ENCODE measurements around the gene SEMA6A. TPM values are rescaled to one million over a fixed set of nuclear protein-coding genes. Genes with fewer than 3 reads are reported as not detected.

Gene SEMA6A
- total RNA-seq, 4 donors from 2014 or later, result 22.4 to 118 (median 48.7) TPM

- H3K9me3 ChIP-seq, result no peaks in the 10 kb centered on the region
- DNase-seq, result no peak
- H3K36me3 ChIP-seq, result no peaks in the 10 kb centered on the region
- H3K4me1 ChIP-seq, result peaks cover 0 to 4% of the 10 kb centered on the region in 2 donors
- no peak overlapping the region for H3K4me3 ChIP-seq
- no peak overlapping the region for H3K27ac ChIP-seq
- intact Hi-C loops (cut with DNase I; ENCODE audit: low total_unique reads), result no loop called here
- no peaks in the 10 kb centered on the region for H3K27me3 ChIP-seq
- TF ChIP-seq POLR2A (IDR thresholded peaks at IDR 0.05), result no peak
- no peak for TF ChIP-seq CTCF (IDR thresholded peaks at IDR 0.05)
These were observed 68.1 kb downstream of the SEMA6A start for GRCh38 chr5:116506488-116506887.

GRCh38 chr5:116504593-116505166 is 69.9 kb downstream of the SEMA6A start:
- H3K27ac ChIP-seq, result no peak overlapping the region

GRCh38 chr5:116502616-116503015 is 72.0 kb downstream of the SEMA6A start:
- Histone ChIP-seq H3K4me1 (peaks cover 0 to 4% of the 10 kb centered on the region in 2 donors), H3K9me3 (no peaks in the 10 kb centered on the region), H3K27me3 (no peaks in the 10 kb centered on the region), H3K27ac (no peak overlapping the region), H3K4me3 (no peak overlapping the region), H3K36me3 (no peaks in the 10 kb centered on the region)
- DNase-seq, result peak; percentile 18 to 52
- intact Hi-C loops (cut with DNase I; ENCODE audit: low total_unique reads), result no loop called here
- TF ChIP-seq CTCF (IDR thresholded peaks at IDR 0.05) (no peak), POLR2A (IDR thresholded peaks at IDR 0.05) (no peak)

More at GRCh38 chr5:116504593-116505166, 69.9 kb downstream of the SEMA6A start:
- Histone ChIP-seq H3K36me3 (no peaks in the 10 kb centered on the region), H3K4me3 (no peak overlapping the region), H3K9me3 (no peaks in the 10 kb centered on the region), H3K27me3 (no peaks in the 10 kb centered on the region), H3K4me1 (peaks cover 0 to 4% of the 10 kb centered on the region in 2 donors)
- TF ChIP-seq POLR2A (IDR thresholded peaks at IDR 0.05) (no peak), CTCF (IDR thresholded peaks at IDR 0.05) (no peak)
- intact Hi-C loops (cut with DNase I; ENCODE audit: low total_unique reads), result no loop called here
- no peak for DNase-seq

- Histone ChIP-seq H3K9me3 (no peaks in the 10 kb centered on the region), H3K4me1 (peaks cover 0 to 4% of the 10 kb centered on the region in 2 donors), H3K27ac (no peak overlapping the region), H3K36me3 (no peaks in the 10 kb centered on the region), H3K4me3 (no peak overlapping the region), H3K27me3 (no peaks in the 10 kb centered on the region)
- intact Hi-C loops (cut with DNase I; ENCODE audit: low total_unique reads), result no loop called here
- no peak for TF ChIP-seq CTCF (IDR thresholded peaks at IDR 0.05)
- no peak for TF ChIP-seq POLR2A (IDR thresholded peaks at IDR 0.05)
- no peak for DNase-seq
These were observed 72.5 kb downstream of the SEMA6A start for GRCh38 chr5:116502138-116502537.

GRCh38 chr5:116498503-116499048 is 76.0 kb downstream of the SEMA6A start:
- H3K36me3 ChIP-seq, result no peaks in the 10 kb centered on the region
- no peak for DNase-seq
- intact Hi-C loops (cut with DNase I; ENCODE audit: low total_unique reads), result no loop called here
- no peaks in the 10 kb centered on the region for H3K27me3 ChIP-seq
- TF ChIP-seq CTCF (IDR thresholded peaks at IDR 0.05) (no peak), POLR2A (IDR thresholded peaks at IDR 0.05) (no peak)
- no peak overlapping the region for H3K4me3 ChIP-seq
- H3K9me3 ChIP-seq, result no peaks in the 10 kb centered on the region
- H3K4me1 ChIP-seq, result no peaks in the 10 kb centered on the region
- no peak overlapping the region for H3K27ac ChIP-seq
